Uterus (tissue), 4 donors: Measurements from ENCODE around the gene PRM3. TPM values are rescaled to one million over a fixed set of nuclear protein-coding genes. Genes with fewer than 3 reads are reported as not detected.

ENCODE experiments used
- DNase-seq, 2 donors: peaks; one replicate each; pipeline ENCODE4 v3.0.0-alpha.2; 2019 to 2020
- H3K27ac ChIP-seq, 2 donors: fragments of 200-600 bp; sonication (generic); 1 replicate in 1 of 2; 2 replicates in 1 of 2; pipeline ENCODE4 v1.5.1; 2016 to 2018
- H3K27me3 ChIP-seq, 2 donors: fragments of 200-600 bp; sonication (generic); one replicate each; pipeline ENCODE4 v1.5.1; 2018 to 2019; ENCODE audit warnings: control low read depth in 1 of 2
- H3K36me3 ChIP-seq, 2 donors: fragments of 200-600 bp; sonication (generic); one replicate each; pipeline ENCODE4 v1.5.1; 2019; ENCODE audit warnings: control low read depth in 1 of 2
- H3K4me1 ChIP-seq, 2 donors: fragments of 200-600 bp; sonication (generic); one replicate each; pipeline ENCODE4 v1.5.1; 2018 to 2019; ENCODE audit warnings: control low read depth in 1 of 2
- H3K4me3 ChIP-seq, 2 donors: fragments of 200-600 bp; sonication (generic); 1 replicate in 1 of 2; 2 replicates in 1 of 2; pipeline ENCODE4 v1.5.1; 2018 to 2019; ENCODE audit warnings: mild to moderate bottlenecking in 1 of 2
- H3K9me3 ChIP-seq, 2 donors: fragments of 200-600 bp; sonication (generic); one replicate each; pipeline ENCODE4 v1.5.1; 2019; ENCODE audit warnings: control low read depth in 1 of 2
- CTCF ChIP-seq, 4 experiments: fragments of 200-600 bp in 2 of 4; fragments of 450-650 bp in 2 of 4; sonication (generic) in 2 of 4; IDR thresholded peaks; one replicate each; pipeline ENCODE4 v1.5.1; 2016 to 2019; ENCODE audit warnings: antibody characterized with exemption in 4 of 4, mild to moderate bottlenecking in 2 of 4, moderate library complexity in 1 of 4
- POLR2A ChIP-seq, 2 donors: fragments of 450-650 bp; IDR thresholded peaks; one replicate each; pipeline ENCODE4 v1.6.1; 2016; ENCODE audit warnings: antibody characterized with exemption in 2 of 2, mild to moderate bottlenecking in 1 of 2, moderate library complexity in 1 of 2
- intact Hi-C: fragments of 100-400 bp; cut with DNase I; formaldehyde crosslinking; loops from one replicate; pipeline ENCODE4 v1.15.1; 2023; ENCODE audit warnings: low total_unique reads
- total RNA-seq, 4 donors: library from RNA; depleted of rRNA in 3 of 4; stranded (reverse); fragments of >200 nt in 3 of 4; gene quantifications; one replicate each; pipeline versions ENCODE4 v1.1.0 to v1.2.4, GENCODE V29; 2014 to 2023
- donor health status: DM: yes; HTN: yes; CAD: no.

The PRM3 gene
- not detected for total RNA-seq

- H3K4me3 ChIP-seq = no peak within 1 kb of the TSS
- intact Hi-C loops = no loop called here
- H3K27ac ChIP-seq = peak within 1 kb of the TSS in 1 of 2 donors; percentile 9
- H3K36me3 ChIP-seq = no peaks in the 10 kb centered on the region
- TF ChIP-seq CTCF (IDR thresholded peaks at IDR 0.05) (no peak), POLR2A (IDR thresholded peaks at IDR 0.05) (no peak)
- H3K4me1 ChIP-seq = no peaks in the 10 kb centered on the region
- H3K27me3 ChIP-seq = no peaks in the 10 kb centered on the region
- no peak for DNase-seq
- H3K9me3 ChIP-seq = no peaks in the 10 kb centered on the region
These were observed at the start of gene PRM3 for GRCh38 chr16:11272921-11273720. PRM3 (minus strand) TSS chr16:11273629; CDS start chr16:11273595, 34 bp downstream.

GRCh38 chr16:11322823-11323222, 49.4 kb upstream of the PRM3 start:
- Histone ChIP-seq H3K4me1 (no peaks in the 10 kb centered on the region), H3K4me3 (no peak overlapping the region)
- no peak for TF ChIP-seq POLR2A (IDR thresholded peaks at IDR 0.05)
- TF ChIP-seq CTCF (IDR thresholded peaks at IDR 0.05) = no peak

GRCh38 chr16:11321662-11322061, 48.2 kb upstream of the PRM3 start:
- intact Hi-C loops = no loop called here
- Histone ChIP-seq H3K36me3 (no peaks in the 10 kb centered on the region), H3K4me1 (no peaks in the 10 kb centered on the region), H3K4me3 (no peak overlapping the region), H3K27ac (no peak overlapping the region), H3K27me3 (no peaks in the 10 kb centered on the region), H3K9me3 (no peaks in the 10 kb centered on the region)
- no peak for DNase-seq
- TF ChIP-seq POLR2A (IDR thresholded peaks at IDR 0.05) (no peak), CTCF (IDR thresholded peaks at IDR 0.05) (no peak)

More at GRCh38 chr16:11322823-11323222, 49.4 kb upstream of the PRM3 start:
- DNase-seq = no peak
- Histone ChIP-seq H3K9me3 (no peaks in the 10 kb centered on the region), H3K27ac (no peak overlapping the region), H3K36me3 (no peaks in the 10 kb centered on the region), H3K27me3 (no peaks in the 10 kb centered on the region)
- intact Hi-C loops = no loop called here

GRCh38 chr16:11320170-11320569, 46.7 kb upstream of the PRM3 start:
- TF ChIP-seq CTCF (IDR thresholded peaks at IDR 0.05) (no peak), POLR2A (IDR thresholded peaks at IDR 0.05) (no peak)
- intact Hi-C loops = no loop called here
- H3K27ac ChIP-seq = no peak overlapping the region

GRCh38 chr16:11319529-11320146, 46.2 kb upstream of the PRM3 start:
- no peaks in the 10 kb centered on the region for H3K36me3 ChIP-seq
- H3K27me3 ChIP-seq = no peaks in the 10 kb centered on the region
- H3K4me1 ChIP-seq = no peaks in the 10 kb centered on the region
- TF ChIP-seq CTCF (IDR thresholded peaks at IDR 0.05) (no peak), POLR2A (IDR thresholded peaks at IDR 0.05) (no peak)
- no peaks in the 10 kb centered on the region for H3K9me3 ChIP-seq
- intact Hi-C loops = no loop called here
- no peak for DNase-seq
- H3K4me3 ChIP-seq = no peak overlapping the region
- H3K27ac ChIP-seq = no peak overlapping the region

More at GRCh38 chr16:11320170-11320569, 46.7 kb upstream of the PRM3 start:
- no peaks in the 10 kb centered on the region for H3K27me3 ChIP-seq
- H3K4me1 ChIP-seq = no peaks in the 10 kb centered on the region
- no peaks in the 10 kb centered on the region for H3K36me3 ChIP-seq
- DNase-seq = no peak
- H3K9me3 ChIP-seq = no peaks in the 10 kb centered on the region
- no peak overlapping the region for H3K4me3 ChIP-seq
